HG03103 (cell line): Measurements from ENCODE around the gene PRSS23.
"Not testable (repeated sequence)": the region's sequence is repeated elsewhere in the genome, so short reads cannot be mapped to it uniquely, and the experiment has no call there.

Experiments
- ATAC-seq: cut with Tn5 transposase; IDR thresholded peaks from one replicate; pipeline ENCODE4 v1.9.1; 2021; ENCODE audit warnings: low read depth; ENCODE audit not compliant: unreplicated experiment

Gene PRSS23, protein sequence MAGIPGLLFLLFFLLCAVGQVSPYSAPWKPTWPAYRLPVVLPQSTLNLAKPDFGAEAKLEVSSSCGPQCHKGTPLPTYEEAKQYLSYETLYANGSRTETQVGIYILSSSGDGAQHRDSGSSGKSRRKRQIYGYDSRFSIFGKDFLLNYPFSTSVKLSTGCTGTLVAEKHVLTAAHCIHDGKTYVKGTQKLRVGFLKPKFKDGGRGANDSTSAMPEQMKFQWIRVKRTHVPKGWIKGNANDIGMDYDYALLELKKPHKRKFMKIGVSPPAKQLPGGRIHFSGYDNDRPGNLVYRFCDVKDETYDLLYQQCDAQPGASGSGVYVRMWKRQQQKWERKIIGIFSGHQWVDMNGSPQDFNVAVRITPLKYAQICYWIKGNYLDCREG

DNA sequence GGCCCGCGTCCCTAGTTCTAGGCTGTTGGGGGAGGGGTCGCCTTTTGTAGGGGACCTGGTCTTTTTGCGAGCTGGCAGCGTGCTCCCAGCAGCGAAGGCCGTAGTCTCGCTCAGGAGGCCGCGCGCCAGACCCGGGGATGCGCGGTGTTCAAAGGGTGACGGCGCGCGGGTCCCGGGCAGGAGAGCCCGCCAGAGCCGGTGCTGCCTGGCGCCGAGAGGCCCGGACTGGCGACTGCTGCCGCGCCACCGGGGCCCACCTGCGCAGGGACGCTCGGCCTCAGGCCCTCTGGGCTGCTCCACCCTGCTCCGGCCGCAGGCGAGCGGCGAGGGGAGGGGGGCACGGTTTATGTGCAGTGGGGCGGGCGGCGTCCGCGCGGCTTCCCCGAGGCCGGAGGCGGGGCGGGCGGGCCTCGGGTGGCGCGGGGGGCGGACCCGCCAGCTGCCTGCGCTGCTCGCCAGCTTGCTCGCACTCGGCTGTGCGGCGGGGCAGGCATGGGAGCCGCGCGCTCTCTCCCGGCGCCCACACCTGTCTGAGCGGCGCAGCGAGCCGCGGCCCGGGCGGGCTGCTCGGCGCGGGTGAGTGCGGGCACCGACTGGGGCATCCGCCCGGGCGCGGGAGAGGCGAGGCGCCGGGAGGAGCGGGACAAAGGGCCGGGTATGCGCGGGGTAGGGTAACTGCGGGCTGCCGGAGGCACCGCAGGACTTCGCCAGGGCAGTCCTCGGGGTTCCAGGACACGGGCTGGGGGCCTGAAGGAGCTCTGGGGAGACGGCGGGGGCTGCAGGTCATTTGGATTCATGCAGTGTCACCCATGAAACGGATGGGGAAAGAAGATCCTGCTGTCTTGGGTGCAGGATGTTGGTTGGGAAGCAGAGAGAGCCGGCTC is at the start of gene PRSS23:
PRSS23 (plus strand) TSS at position 467 of the 884 bp plus-strand sequence. CDS start 7,102 bp downstream, outside the sequence.
- no peak for ATAC-seq

DNA sequence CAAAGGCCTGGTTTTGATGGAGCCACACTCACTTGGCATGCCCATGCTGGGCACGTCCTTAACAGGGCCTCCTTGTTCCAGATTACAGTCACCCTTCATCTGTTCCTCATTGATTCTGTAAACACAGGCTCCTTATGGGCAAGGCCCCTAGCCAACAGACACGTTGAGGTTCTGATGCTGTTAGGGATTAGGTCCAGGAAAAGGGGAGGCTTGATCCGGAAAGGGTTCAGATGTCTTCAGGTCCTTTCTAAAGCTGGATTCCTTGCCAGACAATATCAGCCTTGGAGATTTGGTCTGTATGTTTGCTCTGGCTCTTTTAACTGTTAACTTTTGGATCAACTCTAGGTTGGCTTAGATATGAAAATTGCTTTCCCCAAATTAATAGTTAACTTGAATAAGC is 46.9 kb upstream of the PRSS23 start:
- no peak for ATAC-seq

DNA sequence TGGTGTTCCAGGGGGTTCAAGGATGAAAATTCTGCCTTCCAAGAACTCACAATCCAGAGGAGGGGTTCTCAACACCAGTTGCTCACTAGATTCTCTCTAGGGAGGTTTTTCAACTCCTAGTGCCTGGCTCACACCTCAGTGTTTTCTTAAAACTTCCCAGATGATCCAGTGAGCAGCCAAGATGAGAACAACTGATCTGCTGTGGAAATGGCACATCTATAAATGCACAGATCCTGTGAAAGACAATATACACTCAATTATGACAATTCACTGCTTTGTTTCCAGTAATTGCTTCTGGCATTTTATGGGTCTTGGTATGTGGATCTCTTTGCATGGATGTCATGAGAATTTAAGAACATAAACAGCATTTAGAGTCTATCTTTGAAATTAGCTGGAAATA is 45.2 kb upstream of the PRSS23 start:
- ATAC-seq, result no peak

DNA sequence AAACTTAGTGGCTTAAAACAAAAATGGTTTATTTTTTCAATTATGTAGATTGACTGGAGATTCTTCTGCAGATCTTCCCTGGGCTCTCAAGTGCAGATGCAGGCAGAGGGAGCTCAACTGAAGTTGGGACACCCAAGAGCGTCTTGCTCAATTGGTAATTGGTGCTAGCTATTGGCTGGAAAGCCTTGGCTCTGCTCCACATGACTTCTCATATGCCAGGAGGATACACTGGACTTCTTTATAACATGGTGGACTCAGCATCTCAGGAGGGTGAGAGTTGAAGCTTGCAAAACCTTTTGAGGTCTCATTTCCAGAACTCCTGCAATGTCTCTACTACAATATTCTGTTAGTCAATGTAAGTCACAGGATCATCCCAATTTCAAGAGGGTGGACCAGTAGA is 42.2 kb upstream of the PRSS23 start:
- ATAC-seq, result no peak

DNA sequence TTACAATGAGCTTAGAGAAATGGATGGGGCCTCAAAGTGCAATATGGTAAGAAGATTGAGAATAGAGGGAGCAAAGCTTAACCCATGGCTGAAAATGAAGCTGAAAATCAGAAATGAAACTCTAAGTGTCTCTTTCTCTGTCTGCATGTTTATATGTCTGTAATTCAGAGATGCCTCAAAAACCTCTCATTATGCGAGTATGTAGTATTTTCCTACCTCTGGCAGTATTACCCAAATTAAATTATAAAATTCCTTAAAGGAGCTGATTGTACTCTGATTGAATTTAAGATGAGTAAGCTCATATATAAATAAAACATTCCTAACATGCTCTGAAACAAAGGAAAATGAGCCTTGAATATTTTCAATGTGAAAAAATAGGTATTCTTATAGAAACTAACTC is 39.8 kb upstream of the PRSS23 start:
- no peak for ATAC-seq

DNA sequence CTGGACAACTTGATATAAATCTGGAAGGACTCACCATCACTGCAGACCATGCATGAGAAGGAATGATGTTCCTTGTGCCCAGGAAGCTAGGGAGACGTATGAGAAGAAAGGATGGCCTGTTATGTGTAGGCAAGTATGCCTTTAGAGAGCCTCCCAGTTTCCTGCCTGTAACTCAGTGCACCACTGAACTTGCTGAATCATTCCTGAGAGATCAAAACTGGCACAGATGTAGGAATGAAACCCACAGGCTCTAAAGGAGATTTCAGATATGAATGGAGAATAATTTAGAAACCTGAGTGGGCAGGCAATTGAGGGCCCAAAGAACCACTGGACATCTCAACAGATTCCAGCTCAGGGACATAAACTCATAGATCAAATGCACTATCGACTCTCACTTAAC is 38.4 kb upstream of the PRSS23 start:
- no peak for ATAC-seq

DNA sequence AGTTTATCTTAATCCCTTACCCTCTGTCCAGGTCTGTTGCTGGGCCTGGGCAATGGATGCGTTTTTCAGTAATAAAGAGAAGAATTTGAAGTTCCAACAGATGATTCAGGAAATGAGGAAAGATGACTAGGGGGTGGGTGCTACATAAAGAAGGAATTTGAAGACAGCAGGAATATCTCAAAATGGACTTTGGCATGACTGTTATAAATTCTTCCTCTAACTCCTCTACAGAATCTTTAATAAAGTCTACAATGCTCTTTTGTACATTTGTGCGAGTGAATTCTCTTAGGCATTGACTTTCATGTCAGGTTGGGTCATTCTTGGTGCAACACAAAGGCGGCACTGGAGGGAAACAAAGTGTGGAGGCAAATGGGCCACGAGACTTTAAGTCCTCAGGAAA is 35.1 kb upstream of the PRSS23 start:
- no peak for ATAC-seq

DNA sequence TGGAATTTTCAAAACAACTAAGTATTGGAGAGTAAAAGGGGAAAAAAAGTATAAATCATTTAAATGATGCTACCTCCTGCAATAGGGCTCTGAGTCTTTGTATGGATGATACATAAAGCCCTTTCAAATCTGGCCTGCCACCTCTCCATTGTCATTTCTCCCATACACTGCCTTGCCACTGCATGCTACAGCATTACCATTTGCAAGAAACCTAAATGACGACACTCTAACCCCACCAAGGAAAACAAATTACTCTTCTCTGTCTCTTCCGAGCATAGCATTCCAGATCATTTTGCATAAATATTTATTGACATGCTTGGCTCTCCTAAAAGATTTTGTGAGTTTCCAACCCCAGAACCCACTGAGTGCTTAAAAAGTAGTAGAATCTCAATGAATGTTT is 34.5 kb upstream of the PRSS23 start:
- ATAC-seq, result no peak

DNA sequence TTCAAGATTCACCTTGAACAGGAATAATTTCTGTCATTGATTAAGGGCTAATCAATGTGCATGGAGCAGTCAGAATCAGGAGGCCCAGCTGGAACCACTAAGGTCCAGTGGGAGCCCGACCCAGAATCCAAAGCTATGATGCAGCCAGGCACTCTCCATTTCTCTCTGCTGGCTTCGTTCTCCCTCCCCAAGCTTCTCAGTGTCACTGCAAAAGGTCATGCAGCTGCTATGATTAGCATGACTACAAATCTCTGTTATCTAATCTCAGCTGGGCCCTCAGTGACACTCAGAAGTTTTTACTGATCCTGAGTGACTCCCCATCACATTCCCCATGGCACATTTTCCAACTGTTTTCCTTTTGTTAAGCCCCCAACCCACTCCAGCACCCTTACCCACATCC is 31.1 kb upstream of the PRSS23 start:
- ATAC-seq, result no peak

DNA sequence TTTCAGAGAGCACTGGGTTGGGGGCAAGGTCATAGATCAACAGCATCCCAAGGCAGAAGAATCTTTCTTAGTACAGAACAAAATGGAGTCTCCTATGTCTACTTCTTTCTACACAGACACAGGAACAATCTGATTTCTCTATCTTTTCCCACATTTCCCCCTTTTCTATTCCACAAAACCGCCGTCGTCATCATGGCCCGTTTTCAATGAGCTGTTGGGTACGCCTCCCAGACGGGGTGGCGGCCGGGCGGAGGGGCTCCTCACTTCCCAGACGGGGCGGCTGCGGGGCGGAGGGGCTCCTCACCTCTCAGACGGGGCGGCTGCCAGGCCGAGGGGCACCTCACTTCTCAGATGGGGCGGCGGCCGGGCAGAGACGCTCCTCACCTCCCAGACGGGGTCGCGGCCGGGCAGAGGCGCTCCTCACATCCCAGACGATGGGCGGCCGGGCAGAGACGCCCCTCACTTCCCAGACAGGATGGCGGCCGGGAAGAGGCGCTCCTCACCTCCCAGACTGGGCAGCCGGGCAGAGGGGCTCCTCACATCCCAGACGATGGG is 29.8 kb upstream of the PRSS23 start:
- not testable (repeated sequence) for ATAC-seq

DNA sequence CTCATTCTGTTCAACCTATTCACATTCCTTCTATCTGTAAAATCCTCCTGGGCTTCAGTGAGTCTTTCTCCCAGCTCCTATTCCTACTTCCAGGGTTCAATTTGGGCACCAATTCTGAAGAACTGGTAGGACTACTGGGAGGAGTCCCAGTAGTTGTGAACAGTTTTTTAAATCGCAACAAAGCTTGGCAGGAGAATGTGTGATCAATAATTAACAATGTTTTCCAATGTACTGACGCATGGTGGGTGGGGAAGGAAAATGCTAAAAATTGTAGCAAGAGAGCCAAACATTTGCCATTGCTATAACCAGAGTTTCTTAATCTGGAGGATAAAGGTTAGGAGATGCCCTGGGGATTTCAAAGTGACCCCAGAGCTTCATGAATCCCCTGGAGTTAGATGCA is 27.3 kb upstream of the PRSS23 start:
- ATAC-seq, result no peak

DNA sequence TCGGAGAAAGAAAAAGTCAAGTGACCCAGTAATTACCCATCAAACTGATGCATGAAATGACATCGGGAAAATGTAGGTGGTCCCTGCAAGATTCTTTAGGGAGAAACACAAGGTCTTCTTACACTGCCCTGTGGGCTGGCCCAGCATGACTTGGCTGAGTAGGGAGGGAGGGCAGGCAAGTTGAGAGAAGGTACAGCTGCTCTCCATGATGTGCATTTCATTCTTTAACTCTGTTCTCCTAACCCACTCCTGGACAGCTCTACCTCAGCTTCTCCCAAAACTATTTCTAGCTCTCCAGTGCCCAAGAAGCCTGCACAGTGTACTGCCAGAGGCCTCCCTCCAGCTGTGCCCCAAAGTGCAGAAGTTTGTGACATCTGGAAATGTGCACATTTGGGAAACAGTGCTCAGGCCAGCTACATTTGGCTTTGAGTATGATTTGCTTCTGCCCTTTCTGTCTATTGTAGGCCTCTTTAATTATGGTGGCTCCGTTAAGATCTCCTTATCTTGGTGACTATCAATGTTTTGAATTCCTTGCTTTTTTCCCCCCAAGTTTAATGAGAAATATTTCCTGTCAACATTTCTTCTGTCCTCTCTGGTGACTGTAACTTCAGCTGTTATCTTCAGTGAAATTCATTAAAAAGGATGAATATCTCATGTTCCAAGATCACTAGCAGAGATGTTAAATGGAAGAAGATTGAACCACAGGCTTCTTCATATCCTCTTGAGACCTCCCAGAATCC is 26.7 kb upstream of the PRSS23 start:
- no peak for ATAC-seq

DNA sequence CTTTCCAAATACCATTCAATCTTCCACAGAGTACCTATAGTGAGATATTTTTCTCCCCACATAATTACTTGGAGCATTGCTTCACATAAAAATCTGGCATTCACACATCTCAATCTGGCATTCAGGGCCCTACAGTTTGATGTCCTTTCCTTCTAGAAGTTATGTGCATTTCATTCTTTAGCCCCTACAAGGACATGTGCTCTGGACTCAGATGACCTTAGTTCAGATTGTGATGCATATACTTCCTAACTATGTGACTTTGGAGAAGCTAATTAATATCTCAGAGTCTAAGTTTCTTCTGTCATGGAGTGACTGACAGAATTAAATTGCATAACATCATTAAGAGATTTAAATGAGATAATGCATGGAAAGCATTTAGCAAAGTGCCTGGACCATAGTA is 25.9 kb upstream of the PRSS23 start:
- ATAC-seq, result no peak

DNA sequence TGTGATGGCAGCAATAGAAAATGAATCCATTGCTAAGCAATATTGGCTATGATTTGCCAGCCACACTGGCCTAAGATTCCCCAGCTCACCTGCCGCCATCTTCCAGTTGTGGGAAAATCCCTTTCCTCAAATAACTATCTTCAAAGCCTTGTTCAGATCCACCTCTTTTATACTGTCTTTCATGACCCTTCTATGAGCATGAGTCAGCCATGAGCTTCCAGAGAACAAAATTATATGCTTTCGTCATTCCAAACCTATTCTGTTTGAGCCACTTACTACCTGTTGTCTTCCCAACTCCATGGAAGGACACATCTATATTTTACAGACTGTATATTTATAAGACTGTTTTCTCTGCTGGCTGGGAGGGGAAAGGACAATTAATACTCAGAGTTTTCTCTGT is 25.0 kb upstream of the PRSS23 start:
- no peak for ATAC-seq

DNA sequence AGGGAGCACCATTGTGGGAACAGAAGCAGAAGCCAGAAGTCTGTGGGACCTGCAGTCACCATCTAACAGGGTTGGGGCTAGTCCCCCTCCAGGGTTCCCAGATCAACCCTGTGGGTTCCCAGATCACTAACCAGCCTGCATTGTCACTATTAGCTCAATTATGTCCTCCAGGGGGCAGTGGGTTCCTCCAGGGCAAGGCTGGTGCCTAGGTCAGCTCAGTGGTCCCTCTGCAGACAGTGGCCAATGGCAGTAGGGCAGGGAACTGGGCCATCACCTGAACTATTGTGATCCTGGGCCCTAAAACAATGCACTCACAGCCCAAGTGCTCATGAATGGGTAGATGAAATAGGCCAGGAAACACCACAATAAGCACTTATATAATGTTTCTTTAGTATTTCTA is 18.8 kb upstream of the PRSS23 start:
- no peak for ATAC-seq

DNA sequence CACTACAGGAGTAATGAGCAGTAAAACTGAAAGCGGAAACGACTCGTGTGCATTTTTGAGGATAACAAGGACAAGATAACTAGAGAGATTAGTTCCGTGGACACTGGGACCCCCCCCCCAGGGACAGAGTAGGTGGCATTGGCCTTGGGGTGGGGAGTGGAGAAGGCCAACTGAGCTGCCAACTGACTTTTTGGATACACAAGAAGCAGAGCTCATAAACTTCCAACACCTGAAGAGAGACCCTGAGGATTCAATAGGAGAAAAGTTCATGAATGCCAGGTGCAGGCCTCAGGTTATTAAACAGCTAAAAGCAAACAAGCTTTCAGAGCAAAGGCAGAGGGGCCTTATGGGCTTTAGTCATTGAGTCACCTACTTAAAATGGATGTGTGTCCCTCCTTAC is 17.6 kb upstream of the PRSS23 start:
- no peak for ATAC-seq

DNA sequence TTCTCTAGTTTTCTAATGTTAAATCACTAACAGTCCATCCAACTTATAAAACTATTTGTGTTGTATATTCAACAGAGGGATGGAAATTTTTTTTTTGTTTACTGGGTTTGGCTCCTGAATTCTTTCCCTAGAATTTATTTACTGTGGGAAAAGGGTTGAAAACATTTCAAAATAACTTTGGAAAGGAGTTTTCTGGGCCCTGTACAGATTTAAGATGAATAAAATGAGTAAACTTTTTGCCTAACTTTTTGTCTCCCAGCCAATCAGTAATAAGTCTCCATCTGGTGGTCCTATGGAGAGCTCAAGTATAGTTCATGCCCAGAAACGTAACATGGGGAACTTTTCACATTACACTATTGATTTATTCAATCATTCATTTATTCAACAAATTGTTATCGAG is 16.7 kb upstream of the PRSS23 start:
- ATAC-seq, result no peak

DNA sequence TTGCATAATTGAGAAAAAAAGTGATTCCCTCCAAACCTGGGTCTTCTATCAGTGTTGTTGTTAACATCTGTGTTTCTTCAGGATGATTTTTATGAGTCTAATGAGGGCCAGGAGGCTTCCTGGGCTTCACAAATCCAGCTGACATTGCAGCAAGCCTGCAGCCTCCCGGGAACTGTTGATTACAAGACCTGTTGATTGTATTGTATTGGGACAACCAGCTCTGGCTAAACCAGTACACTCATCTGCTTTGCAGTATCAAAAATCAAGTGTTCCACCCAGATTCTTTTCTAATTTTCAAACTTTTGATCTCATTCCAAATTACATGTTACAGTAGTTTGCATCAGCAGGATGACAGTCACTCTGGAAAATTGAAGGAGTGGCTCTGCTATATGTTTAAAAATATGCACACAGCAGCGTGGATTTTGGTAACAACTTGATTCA is 16.1 kb upstream of the PRSS23 start:
- ATAC-seq, result no peak

DNA sequence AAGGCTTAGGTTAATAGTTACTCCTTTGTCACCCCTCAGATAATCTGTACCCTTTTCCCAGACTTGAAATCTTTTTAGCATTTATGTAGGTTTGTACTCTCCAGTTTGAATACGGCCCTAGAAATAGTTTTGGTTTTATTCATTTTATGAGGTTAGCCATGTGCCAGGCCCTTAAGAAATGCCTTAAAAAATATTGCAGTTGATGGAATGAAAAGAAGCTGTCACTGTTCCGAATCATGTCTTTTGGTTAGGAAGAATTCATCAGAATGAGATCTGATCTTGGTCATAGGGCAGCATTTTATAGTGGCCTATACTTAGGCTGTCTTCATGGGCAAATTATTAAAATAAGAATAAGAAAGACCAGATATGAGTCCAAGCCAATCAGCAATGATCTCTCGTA is 14.8 kb upstream of the PRSS23 start:
- ATAC-seq, result no peak

DNA sequence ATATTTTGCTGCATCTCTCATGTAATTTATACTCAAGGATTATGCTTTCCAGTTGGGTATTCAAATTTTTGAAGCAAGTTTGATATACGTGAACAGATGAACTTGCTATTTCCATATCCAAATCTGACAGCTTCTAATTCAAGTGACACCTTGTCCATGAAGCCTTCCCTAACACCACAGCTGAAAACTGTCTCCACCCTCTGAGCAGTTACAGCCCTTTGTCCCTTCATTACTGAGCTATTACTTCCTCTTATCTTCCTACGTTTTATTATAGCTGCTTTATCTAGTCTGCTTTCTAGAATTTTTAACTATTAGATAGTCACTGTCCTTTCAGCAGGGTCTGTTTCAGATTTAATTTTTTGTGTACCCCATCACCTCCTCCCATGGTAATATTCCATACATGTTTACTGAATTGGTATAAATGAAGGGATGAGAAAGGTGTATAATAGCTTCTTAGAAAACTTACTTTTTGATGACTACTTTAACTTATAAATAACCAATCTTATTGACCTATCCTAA is 13.3 kb upstream of the PRSS23 start:
- ATAC-seq, result no peak

DNA sequence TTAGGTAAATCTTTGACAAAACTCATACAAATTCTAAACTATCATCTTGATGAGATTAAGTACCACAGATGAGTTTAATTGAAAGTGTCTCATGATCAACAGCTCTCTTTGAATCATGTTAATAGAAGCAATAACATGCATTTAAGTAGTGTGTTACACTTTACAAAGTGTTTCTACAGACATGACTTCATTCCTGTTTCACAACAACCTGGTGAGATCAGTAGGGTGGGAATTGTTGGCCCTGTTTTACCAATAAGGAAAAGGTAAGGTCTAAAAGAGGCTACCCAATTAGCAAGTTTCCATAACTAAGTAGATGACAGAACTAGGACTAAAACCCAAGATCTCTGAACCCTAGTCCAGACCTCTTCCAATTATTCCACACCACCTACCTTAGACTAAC is 12.7 kb upstream of the PRSS23 start:
- no peak for ATAC-seq
